Upper lobe of left lung (tissue), 6 donors: ENCODE data around the gene CCSER2. TPM values are rescaled to one million over a fixed set of nuclear protein-coding genes. Genes with fewer than 3 reads are reported as not detected.
"Not testable (repeated sequence)": the region's sequence is repeated elsewhere in the genome, so short reads cannot be mapped to it uniquely, and the experiment has no call there.

Source experiments
- ATAC-seq, 2 donors: fragments of 200-7000 bp; cut with Tn5 transposase; one replicate each; pipeline ENCODE4 v1.9.1; 2022; ENCODE audit warnings: mild to moderate bottlenecking in 2 of 2, moderate library complexity in 2 of 2; ENCODE audit not compliant: low FRiP score in 2 of 2
- DNase-seq, 2 donors: peaks; one replicate each; pipeline ENCODE4 v3.0.0-alpha.2; 2019 to 2020
- H3K27ac ChIP-seq, 4 donors: fragments of 200-600 bp; sonication (generic); one replicate each; pipeline ENCODE4 v1.5.1; 2016 to 2019
- H3K27me3 ChIP-seq, 4 donors: fragments of 200-600 bp; sonication (generic); one replicate each; pipeline ENCODE4 v1.5.1; 2017 to 2019
- H3K36me3 ChIP-seq, 4 donors: fragments of 200-600 bp; sonication (generic); one replicate each; pipeline ENCODE4 v1.5.1; 2016 to 2019
- H3K4me1 ChIP-seq, 4 donors: fragments of 200-600 bp; sonication (generic); one replicate each; pipeline ENCODE4 v1.5.1; 2018 to 2019
- H3K4me3 ChIP-seq, 4 donors: fragments of 200-600 bp; sonication (generic); one replicate each; pipeline ENCODE4 v1.5.1; 2017 to 2019; ENCODE audit warnings: mild to moderate bottlenecking in 2 of 4, moderate library complexity in 1 of 4
- H3K9me3 ChIP-seq, 4 donors: fragments of 200-600 bp; sonication (generic); one replicate each; pipeline ENCODE4 v1.5.1; 2018 to 2019
- EP300 ChIP-seq, 4 donors: sonication (generic); formaldehyde crosslinking; IDR thresholded peaks; one replicate each; pipeline ENCODE4 v1.5.1; 2017; ENCODE audit warnings: antibody characterized with exemption in 4 of 4, control low read depth in 2 of 4
- POLR2A ChIP-seq, 4 donors: fragments of 450-650 bp; IDR thresholded peaks; one replicate each; pipeline ENCODE4 v1.5.1; 2016 to 2017; ENCODE audit warnings: antibody characterized with exemption in 4 of 4, mild to moderate bottlenecking in 2 of 4
- POLR2AphosphoS5 ChIP-seq, 2 donors: sonication (generic); formaldehyde crosslinking; IDR thresholded peaks; one replicate each; pipeline ENCODE4 v1.5.1; 2017; ENCODE audit warnings: antibody characterized with exemption in 2 of 2
- WGBS, 2 donors: methylation state at CpG; one replicate each; pipeline ENCODE4 v1.1.5; 2017 to 2018; 5-methylcytosine and 5-hydroxymethylcytosine counted together
- total RNA-seq, 6 donors: library from RNA; depleted of rRNA in 4 of 6; stranded (reverse); fragments of >200 nt in 4 of 6; gene quantifications; one replicate each; pipeline versions ENCODE4 v1.1.0 to v1.2.1, GENCODE V29; 2016 to 2021
- TF ChIP-seq, protein P1 (sequence below), 6 experiments: fragments of 450-650 bp in 4 of 6; fragments of 200-600 bp in 2 of 6; sonication (generic) in 2 of 6; IDR thresholded peaks; one replicate each; pipeline ENCODE4 v1.5.1; 2016 to 2019; ENCODE audit warnings: antibody characterized with exemption in 6 of 6
- donor health status: DM: no; HTN: no; CAD: no; lungs with moderate emphysema.
- donor health status: DM: no; HTN: yes; CAD: no; lungs with severe emphysema.

Gene CCSER2
- total RNA-seq, 6 donors from 2014 or later, result 28.7 to 78.9 (median 52.6) TPM

DNA sequence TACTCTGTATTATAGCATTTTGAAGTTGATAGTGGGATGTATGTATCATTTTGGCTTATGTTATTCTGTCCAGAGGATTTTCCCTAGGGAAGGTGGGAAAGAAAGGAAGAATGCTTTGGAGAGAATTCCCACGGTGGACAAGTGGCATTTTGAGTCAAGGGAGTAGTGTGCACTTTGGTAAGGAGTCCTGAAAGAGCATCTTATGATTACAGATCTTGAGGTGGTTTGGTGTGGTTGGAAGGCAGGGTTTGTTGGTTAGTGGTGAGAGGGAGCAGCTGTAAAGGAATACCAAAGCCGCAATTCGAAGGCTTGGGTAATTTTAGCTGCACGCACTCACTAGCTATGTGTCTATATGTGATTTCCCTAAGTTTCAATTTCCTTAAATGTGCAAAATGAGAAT is 16.1 kb downstream of the CCSER2 start:
- no peaks in the 10 kb centered on the region for H3K27me3 ChIP-seq
- 58 to 70% methylated on average over 4 of the region's 4 CpGs for WGBS, 2 donors
- H3K4me3 ChIP-seq, result no peak overlapping the region
- TF ChIP-seq EP300 (IDR thresholded peaks at IDR 0.05), result no peak
- no peak for TF ChIP-seq POLR2AphosphoS5 (IDR thresholded peaks at IDR 0.05)
- no peak for TF ChIP-seq POLR2A (IDR thresholded peaks at IDR 0.05)
- TF ChIP-seq, protein P1, sequence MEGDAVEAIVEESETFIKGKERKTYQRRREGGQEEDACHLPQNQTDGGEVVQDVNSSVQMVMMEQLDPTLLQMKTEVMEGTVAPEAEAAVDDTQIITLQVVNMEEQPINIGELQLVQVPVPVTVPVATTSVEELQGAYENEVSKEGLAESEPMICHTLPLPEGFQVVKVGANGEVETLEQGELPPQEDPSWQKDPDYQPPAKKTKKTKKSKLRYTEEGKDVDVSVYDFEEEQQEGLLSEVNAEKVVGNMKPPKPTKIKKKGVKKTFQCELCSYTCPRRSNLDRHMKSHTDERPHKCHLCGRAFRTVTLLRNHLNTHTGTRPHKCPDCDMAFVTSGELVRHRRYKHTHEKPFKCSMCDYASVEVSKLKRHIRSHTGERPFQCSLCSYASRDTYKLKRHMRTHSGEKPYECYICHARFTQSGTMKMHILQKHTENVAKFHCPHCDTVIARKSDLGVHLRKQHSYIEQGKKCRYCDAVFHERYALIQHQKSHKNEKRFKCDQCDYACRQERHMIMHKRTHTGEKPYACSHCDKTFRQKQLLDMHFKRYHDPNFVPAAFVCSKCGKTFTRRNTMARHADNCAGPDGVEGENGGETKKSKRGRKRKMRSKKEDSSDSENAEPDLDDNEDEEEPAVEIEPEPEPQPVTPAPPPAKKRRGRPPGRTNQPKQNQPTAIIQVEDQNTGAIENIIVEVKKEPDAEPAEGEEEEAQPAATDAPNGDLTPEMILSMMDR (IDR thresholded peaks at IDR 0.05), result no peak
- H3K4me1 ChIP-seq, result peaks cover 19 to 65% (median 40%) of the 10 kb centered on the region in 4 donors
- H3K27ac ChIP-seq, result no peak overlapping the region
- DNase-seq, result no peak
- no peaks in the 10 kb centered on the region for H3K36me3 ChIP-seq
- ATAC-seq, result no peak
- H3K9me3 ChIP-seq, result no peaks in the 10 kb centered on the region

DNA sequence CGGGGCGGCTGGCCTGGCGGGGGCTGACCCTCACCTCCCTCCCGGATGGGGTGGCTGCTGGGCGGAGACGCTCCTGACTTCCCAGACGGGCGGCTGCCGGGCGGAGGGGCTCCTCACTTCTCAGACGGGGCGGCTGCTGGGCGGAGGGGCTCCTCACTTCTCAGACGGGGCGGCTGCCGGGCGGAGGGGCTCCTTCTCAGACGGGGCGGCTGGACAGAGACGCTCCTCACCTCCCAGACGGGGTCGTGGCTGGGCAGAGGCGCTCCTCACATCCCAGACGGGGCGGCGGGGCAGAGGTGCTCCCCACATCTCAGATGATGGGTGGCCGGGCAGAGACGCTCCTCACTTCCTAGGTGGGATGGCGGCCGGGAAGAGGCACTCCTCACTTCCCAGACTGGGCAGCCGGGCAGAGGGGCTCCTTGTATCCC is 19.2 kb downstream of the CCSER2 start:
- H3K36me3 ChIP-seq, ATAC-seq, H3K27ac ChIP-seq, H3K4me3 ChIP-seq, H3K9me3 ChIP-seq, H3K27me3 ChIP-seq: not testable (repeated sequence)
- peak in 1 of 2 donors; percentile 79 for DNase-seq
- H3K4me1 ChIP-seq, result peaks cover 20 to 48% (median 32%) of the 10 kb centered on the region in 4 donors
- WGBS, 2 donors, result 95 to 97% methylated on average over 13 to 25 of the region's 31 CpGs

DNA sequence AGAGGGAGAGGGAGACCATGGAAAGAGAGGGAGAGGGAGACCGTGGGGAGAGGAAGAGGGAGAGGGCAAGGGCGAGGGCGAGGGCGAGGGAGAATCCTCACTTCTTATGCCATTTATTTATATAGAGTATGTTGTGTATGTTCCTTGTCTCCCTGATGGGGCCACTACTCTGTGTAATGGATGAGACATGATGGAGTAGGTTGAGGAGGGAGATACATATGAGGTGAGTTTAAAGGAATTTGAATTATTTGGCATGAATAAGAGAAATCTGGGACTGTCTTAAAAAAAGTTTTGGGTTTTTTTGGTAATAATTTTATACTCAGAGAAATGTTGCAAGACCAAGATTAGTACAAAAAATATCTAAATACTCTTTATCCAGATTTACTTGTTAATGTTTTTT is 20.1 kb downstream of the CCSER2 start:
- Histone ChIP-seq H3K9me3 (no peaks in the 10 kb centered on the region), H3K27ac (no peak overlapping the region), H3K4me3 (no peak overlapping the region), H3K27me3 (no peaks in the 10 kb centered on the region), H3K36me3 (no peaks in the 10 kb centered on the region), H3K4me1 (peaks cover 27 to 49% (median 37%) of the 10 kb centered on the region in 4 donors)
- ATAC-seq (peak in 1 of 2 donors; percentile 91), DNase-seq (no peak)
- WGBS, 2 donors, result 92 to 96% methylated on average over 4 of the region's 4 CpGs
- TF ChIP-seq, protein P1 (IDR thresholded peaks at IDR 0.05), result no peak
- TF ChIP-seq POLR2A (IDR thresholded peaks at IDR 0.05) (no peak), EP300 (IDR thresholded peaks at IDR 0.05) (no peak), POLR2AphosphoS5 (IDR thresholded peaks at IDR 0.05) (no peak)

DNA sequence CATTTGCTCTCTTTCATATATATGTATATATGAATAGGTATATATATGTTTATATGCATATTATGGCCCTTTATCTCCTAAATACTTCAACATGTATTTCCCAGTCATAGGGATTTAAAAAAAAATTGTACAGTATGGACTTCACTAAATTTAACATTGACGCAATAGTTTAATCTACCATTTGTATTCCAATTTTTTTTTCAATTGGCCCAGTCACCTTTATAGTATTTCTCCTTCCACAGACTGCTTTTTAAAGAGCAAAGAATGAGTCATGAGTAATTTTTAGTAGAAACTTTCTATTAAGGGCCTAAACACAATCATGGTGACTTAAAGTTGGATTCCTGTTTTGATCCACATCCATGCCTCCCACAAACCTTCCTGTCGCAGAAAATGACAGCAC is 20.5 kb downstream of the CCSER2 start:
- DNase-seq, result no peak

DNA sequence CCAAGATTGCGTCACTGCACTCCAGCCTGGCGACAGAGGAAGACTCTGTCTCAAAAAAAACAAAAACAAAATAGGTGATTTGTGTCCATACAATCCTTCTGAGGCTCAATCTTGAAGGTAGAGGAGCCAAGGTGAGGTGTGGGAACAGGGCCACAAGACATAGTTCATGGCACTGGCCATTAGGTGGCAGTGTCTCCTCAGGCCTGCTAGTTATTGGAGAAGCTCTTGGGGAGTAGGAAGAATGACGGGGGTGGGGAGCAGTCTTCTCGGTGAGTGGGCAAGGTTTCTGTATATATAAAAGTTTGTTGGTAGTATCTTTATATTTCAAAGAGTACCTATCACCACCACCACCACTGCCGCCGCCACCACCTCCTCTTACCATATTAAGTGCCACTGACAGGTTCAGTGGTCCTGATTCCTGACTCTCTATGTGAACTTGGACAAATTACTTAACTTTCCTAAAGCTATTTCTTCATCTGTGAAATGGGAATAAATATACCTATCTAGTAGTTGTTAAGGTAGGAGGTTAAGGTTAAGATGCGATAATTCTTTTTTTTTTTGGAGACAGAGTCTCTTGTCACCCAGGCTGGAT is 24.0 kb downstream of the CCSER2 start:
- Histone ChIP-seq H3K36me3 (no peaks in the 10 kb centered on the region), H3K27me3 (no peaks in the 10 kb centered on the region), H3K4me3 (no peak overlapping the region), H3K9me3 (no peaks in the 10 kb centered on the region), H3K27ac (no peak overlapping the region), H3K4me1 (peaks cover 14 to 44% (median 28%) of the 10 kb centered on the region in 4 donors)
- ATAC-seq (peak; percentile 71 to 89), DNase-seq (peak in 1 of 2 donors; percentile 78)
- 65 to 66% methylated on average over 7 of the region's 7 CpGs for WGBS, 2 donors
- TF ChIP-seq, protein P1 (IDR thresholded peaks at IDR 0.05), result peak in 5 of 6 experiments; percentile 49 to 70 (median 59)
- no peak for TF ChIP-seq POLR2AphosphoS5 (IDR thresholded peaks at IDR 0.05)

More for the DNA sequence above, 20.5 kb downstream of the CCSER2 start:
- H3K9me3 ChIP-seq, result no peaks in the 10 kb centered on the region
- WGBS, 2 donors, result 75 to 79% methylated on average over 2 of the region's 2 CpGs
- no peak overlapping the region for H3K4me3 ChIP-seq
- peaks cover 27 to 49% (median 37%) of the 10 kb centered on the region in 4 donors for H3K4me1 ChIP-seq
- peak in 1 of 2 donors; percentile 74 for ATAC-seq
- H3K36me3 ChIP-seq, result no peaks in the 10 kb centered on the region
- H3K27me3 ChIP-seq, result no peaks in the 10 kb centered on the region
- TF ChIP-seq EP300 (IDR thresholded peaks at IDR 0.05), result no peak
- TF ChIP-seq POLR2A (IDR thresholded peaks at IDR 0.05), result no peak
- TF ChIP-seq POLR2AphosphoS5 (IDR thresholded peaks at IDR 0.05), result no peak
- TF ChIP-seq, protein P1 (IDR thresholded peaks at IDR 0.05), result no peak
- peak overlapping the region in 2 of 4 donors; percentile 46 to 51 for H3K27ac ChIP-seq
